ENCODE data around the gene ZNF771. TPM values are rescaled to one million over a fixed set of nuclear protein-coding genes. Genes with fewer than 3 reads are reported as not detected.
"Not testable (repeated sequence)": the region's sequence is repeated elsewhere in the genome, so short reads cannot be mapped to it uniquely, and the experiment has no call there.

ZNF771 gene
- total RNA-seq, 2 donors from 2014 or later = 32.3 to 36.3 TPM

DNA sequence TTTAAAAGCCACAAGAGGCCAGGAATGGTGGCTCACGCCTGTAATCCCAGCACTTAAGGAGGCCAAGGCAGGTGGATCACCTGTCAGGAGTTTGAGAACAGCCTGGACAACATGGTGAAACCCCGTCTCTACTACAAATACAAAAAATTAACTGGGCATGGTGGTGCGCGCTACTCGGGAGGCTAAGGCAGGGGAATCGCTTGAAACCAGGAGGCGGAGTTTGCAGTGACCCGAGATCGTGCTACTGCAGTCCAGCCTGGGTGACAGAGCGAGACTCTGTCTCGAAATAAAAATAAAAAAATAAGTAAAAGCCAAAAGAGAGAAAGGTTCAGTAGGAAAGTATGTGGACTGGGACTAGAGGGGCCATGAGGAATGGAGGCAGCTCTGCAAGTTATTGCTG lies 52.0 kb downstream of the ZNF771 start:
- Histone ChIP-seq H3K4me3 (no peak overlapping the region), H3K36me3 (no peaks in the 10 kb centered on the region), H3K4me1 (replicated peaks) (no peaks in the 10 kb centered on the region), H3K27ac (no peak overlapping the region), H3K27me3 (replicated peaks; ENCODE audit: insufficient read depth) (no peaks in the 10 kb centered on the region), H3K9me3 (no peaks in the 10 kb centered on the region)
- TF ChIP-seq POLR2A (IDR thresholded peaks at IDR 0.05) (no peak), POLR2AphosphoS5 (IDR thresholded peaks at IDR 0.05) (no peak)
- TF ChIP-seq, protein P1, sequence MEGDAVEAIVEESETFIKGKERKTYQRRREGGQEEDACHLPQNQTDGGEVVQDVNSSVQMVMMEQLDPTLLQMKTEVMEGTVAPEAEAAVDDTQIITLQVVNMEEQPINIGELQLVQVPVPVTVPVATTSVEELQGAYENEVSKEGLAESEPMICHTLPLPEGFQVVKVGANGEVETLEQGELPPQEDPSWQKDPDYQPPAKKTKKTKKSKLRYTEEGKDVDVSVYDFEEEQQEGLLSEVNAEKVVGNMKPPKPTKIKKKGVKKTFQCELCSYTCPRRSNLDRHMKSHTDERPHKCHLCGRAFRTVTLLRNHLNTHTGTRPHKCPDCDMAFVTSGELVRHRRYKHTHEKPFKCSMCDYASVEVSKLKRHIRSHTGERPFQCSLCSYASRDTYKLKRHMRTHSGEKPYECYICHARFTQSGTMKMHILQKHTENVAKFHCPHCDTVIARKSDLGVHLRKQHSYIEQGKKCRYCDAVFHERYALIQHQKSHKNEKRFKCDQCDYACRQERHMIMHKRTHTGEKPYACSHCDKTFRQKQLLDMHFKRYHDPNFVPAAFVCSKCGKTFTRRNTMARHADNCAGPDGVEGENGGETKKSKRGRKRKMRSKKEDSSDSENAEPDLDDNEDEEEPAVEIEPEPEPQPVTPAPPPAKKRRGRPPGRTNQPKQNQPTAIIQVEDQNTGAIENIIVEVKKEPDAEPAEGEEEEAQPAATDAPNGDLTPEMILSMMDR (IDR thresholded peaks at IDR 0.05) = no peak
- 81% methylated on average over 11 of the region's 11 CpGs for WGBS
- DNase-seq (ENCODE audit: low spot score) = no peak
- intact Hi-C loops (cut with DNase I) = no loop called here

DNA sequence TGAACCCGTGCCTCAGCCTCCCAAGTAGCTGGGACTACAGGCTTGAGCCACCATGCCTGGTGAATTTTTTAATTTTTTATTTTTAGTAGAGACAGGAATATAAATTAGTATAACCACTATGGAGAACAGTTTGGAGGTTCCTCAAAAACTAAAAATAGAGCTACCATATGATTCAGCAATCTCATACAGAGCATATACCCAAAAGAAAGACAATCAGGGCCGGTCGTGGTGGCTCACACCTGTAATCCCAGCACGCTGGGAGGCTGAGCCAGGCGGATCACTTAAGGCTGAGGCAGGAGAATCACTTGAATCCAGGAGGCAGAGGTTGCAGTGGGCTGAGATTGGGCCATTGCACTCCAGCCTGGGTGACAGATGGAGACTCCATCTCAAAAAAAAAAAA lies 54.0 kb downstream of the ZNF771 start:
- H3K27ac ChIP-seq; intact Hi-C loops (cut with DNase I); H3K27me3 ChIP-seq (replicated peaks; ENCODE audit: insufficient read depth); H3K36me3 ChIP-seq; H3K4me3 ChIP-seq; H3K4me1 ChIP-seq (replicated peaks); H3K9me3 ChIP-seq; DNase-seq (ENCODE audit: low spot score): not testable (repeated sequence)
- 95% methylated on average over 5 of the region's 5 CpGs for WGBS

DNA sequence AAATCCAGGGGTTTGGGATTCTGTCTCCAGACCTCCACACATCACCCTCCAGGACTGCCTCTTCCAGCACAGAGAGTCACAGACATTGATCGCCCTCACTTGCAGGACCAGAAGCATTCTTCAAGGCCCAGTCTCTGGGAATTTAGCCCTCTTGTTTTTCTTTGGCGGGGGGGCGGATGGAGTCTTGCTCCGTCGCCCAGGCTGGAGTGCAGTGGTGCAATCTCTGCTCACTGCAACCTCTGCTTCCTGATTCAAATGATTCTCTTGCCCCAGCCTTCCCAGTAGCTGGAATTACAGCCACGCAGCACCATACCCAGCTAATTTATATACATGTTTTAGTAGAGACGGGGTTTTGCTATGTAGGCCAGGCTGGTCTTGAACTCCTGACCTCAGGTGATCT lies 56.7 kb downstream of the ZNF771 start:
- Histone ChIP-seq H3K4me1 (replicated peaks) (no peaks in the 10 kb centered on the region), H3K27me3 (replicated peaks; ENCODE audit: insufficient read depth) (no peaks in the 10 kb centered on the region), H3K4me3 (no peak overlapping the region), H3K27ac (no peak overlapping the region), H3K36me3 (no peaks in the 10 kb centered on the region), H3K9me3 (no peaks in the 10 kb centered on the region)
- no peak for DNase-seq (ENCODE audit: low spot score)
- no peak for TF ChIP-seq POLR2AphosphoS5 (IDR thresholded peaks at IDR 0.05)
- TF ChIP-seq, protein P1 (IDR thresholded peaks at IDR 0.05) = no peak
- no peak for TF ChIP-seq POLR2A (IDR thresholded peaks at IDR 0.05)
- intact Hi-C loops (cut with DNase I) = no loop called here
- 95% methylated on average over 7 of the region's 7 CpGs for WGBS

Small RNAs within 50 kb of the gene (small RNA-seq; reads per million reads assigned to genes)
- gene RF00019 = 0 reads per million in 2 donors
- gene RF00406 = 0.60 to 0.65 reads per million in 2 donors

Other genes starting within 250 kb of the ZNF771 start
- 10 to 100 TPM in 1 of 2 donors, 1 to 10 TPM in 1; 8.9 to 14.7 TPM for gene CORO1A, start 224.0 kb upstream of the ZNF771 start, total RNA-seq
- 100 to 1,000 TPM; 137 to 151 TPM for gene BOLA2B, start 213.9 kb upstream of the ZNF771 start, total RNA-seq
- 10 to 100 TPM; 36.8 to 41.3 TPM for gene SLX1A, start 213.7 kb upstream of the ZNF771 start, total RNA-seq
- 10 to 100 TPM in 1 of 2 donors, 1 to 10 TPM in 1; 8.8 to 10.2 TPM for gene SULT1A3, start 208.4 kb upstream of the ZNF771 start, total RNA-seq
- 1 to 10 TPM in 1 of 2 donors, under 1 TPM in 1; 0.82 to 5.8 TPM for gene NPIPB13, start 159.1 kb upstream of the ZNF771 start, total RNA-seq
- gene CD2BP2, start 52.3 kb upstream of the ZNF771 start, total RNA-seq = 10 to 100 TPM; 32.9 to 46.4 TPM
- 10 to 100 TPM; 40.3 to 59.4 TPM for gene TBC1D10B, start 37.1 kb upstream of the ZNF771 start, total RNA-seq
- 10 to 100 TPM in 1 of 2 donors, 1 to 10 TPM in 1; 3.5 to 23.5 TPM for gene MYL11, start 32.8 kb upstream of the ZNF771 start, total RNA-seq
- 1 to 10 TPM; 3.0 to 4.2 TPM for gene SEPTIN1, start 25.0 kb upstream of the ZNF771 start, total RNA-seq
- 10 to 100 TPM; 11.9 to 12.2 TPM for gene ZNF48, start 12.2 kb upstream of the ZNF771 start, total RNA-seq
- gene DCTPP1, start 22.4 kb downstream of the ZNF771 start, total RNA-seq = 10 to 100 TPM; 31.6 to 37.6 TPM
- 10 to 100 TPM; 33.7 to 58.9 TPM for gene SEPHS2, start 38.3 kb downstream of the ZNF771 start, total RNA-seq
- gene ITGAL, start 65.1 kb downstream of the ZNF771 start, total RNA-seq = 10 to 100 TPM in 1 of 2 donors, 1 to 10 TPM in 1; 2.5 to 12.7 TPM
- 10 to 100 TPM; 46.5 to 61.1 TPM for gene ZNF768, start 119.0 kb downstream of the ZNF771 start, total RNA-seq
- gene ZNF747, start 127.3 kb downstream of the ZNF771 start, total RNA-seq = 10 to 100 TPM; 15.8 to 22.6 TPM
- 10 to 100 TPM; 15.7 to 22.5 TPM for gene ZNF764, start 150.8 kb downstream of the ZNF771 start, total RNA-seq
- 10 to 100 TPM; 20.4 to 21.5 TPM for gene ZNF688, start 164.1 kb downstream of the ZNF771 start, total RNA-seq
- 10 to 100 TPM; 16.9 to 18.9 TPM for gene ZNF785, start 178.1 kb downstream of the ZNF771 start, total RNA-seq
- 10 to 100 TPM; 13.4 to 17.8 TPM for gene ZNF689, start 202.8 kb downstream of the ZNF771 start, total RNA-seq
- 10 to 100 TPM; 37.5 to 66.7 TPM for gene PRR14, start 243.4 kb downstream of the ZNF771 start, total RNA-seq

All from prostate gland (tissue), 2 donors.